GM18867 (cell line): ENCODE results near the gene SLC44A1.

Experiments used
- ATAC-seq: cut with Tn5 transposase; IDR thresholded peaks from one replicate; pipeline ENCODE4 v1.9.1; 2021; ENCODE audit warnings: mild to moderate bottlenecking, moderate library complexity; ENCODE audit not compliant: unreplicated experiment

Gene SLC44A1

GRCh38 chr9:105457560-105458294 lies 213.3 kb downstream of the SLC44A1 start:
- ATAC-seq = no peak

- ATAC-seq = no peak
Observed at GRCh38 chr9:105458404-105458803, 214.0 kb downstream of the SLC44A1 start.

- ATAC-seq = no peak
Observed at GRCh38 chr9:105459336-105459735, 214.9 kb downstream of the SLC44A1 start.

- ATAC-seq = no peak
Observed at GRCh38 chr9:105466898-105467455, 222.5 kb downstream of the SLC44A1 start.

GRCh38 chr9:105468875-105469274 lies 224.4 kb downstream of the SLC44A1 start:
- ATAC-seq = no peak

GRCh38 chr9:105473221-105473620 lies 228.8 kb downstream of the SLC44A1 start:
- ATAC-seq = no peak

GRCh38 chr9:105475302-105475701 lies 230.9 kb downstream of the SLC44A1 start:
- no peak for ATAC-seq

GRCh38 chr9:105479846-105480245 lies 235.4 kb downstream of the SLC44A1 start:
- ATAC-seq = no peak

GRCh38 chr9:105483618-105484017 lies 239.2 kb downstream of the SLC44A1 start:
- peak; percentile 86 for ATAC-seq

GRCh38 chr9:105484226-105484625 lies 239.8 kb downstream of the SLC44A1 start:
- ATAC-seq = no peak

GRCh38 chr9:105485131-105485530 lies 240.7 kb downstream of the SLC44A1 start:
- no peak for ATAC-seq
